ENCODE data around the gene FOS.

Gene FOS

GRCh38 chr14:75322746-75323145, 44.1 kb downstream of the FOS start:
- DNase-seq, result no peak

- no peak for DNase-seq
Observed at GRCh38 chr14:75323571-75323970, 44.9 kb downstream of the FOS start.

- no peak for DNase-seq
Observed at GRCh38 chr14:75328558-75329155, 50.0 kb downstream of the FOS start.

GRCh38 chr14:75329369-75329768, 50.7 kb downstream of the FOS start:
- DNase-seq, result no peak

GRCh38 chr14:75331471-75331870, 52.8 kb downstream of the FOS start:
- no peak for DNase-seq
